ENCODE data around the gene SLC2A4RG. TPM values are rescaled to one million over a fixed set of nuclear protein-coding genes. Genes with fewer than 3 reads are reported as not detected.

Gene SLC2A4RG
- polyA plus RNA-seq, 1 of the 3 experiments (the other 2 are of a cell fraction), result 90.9 TPM

DNA sequence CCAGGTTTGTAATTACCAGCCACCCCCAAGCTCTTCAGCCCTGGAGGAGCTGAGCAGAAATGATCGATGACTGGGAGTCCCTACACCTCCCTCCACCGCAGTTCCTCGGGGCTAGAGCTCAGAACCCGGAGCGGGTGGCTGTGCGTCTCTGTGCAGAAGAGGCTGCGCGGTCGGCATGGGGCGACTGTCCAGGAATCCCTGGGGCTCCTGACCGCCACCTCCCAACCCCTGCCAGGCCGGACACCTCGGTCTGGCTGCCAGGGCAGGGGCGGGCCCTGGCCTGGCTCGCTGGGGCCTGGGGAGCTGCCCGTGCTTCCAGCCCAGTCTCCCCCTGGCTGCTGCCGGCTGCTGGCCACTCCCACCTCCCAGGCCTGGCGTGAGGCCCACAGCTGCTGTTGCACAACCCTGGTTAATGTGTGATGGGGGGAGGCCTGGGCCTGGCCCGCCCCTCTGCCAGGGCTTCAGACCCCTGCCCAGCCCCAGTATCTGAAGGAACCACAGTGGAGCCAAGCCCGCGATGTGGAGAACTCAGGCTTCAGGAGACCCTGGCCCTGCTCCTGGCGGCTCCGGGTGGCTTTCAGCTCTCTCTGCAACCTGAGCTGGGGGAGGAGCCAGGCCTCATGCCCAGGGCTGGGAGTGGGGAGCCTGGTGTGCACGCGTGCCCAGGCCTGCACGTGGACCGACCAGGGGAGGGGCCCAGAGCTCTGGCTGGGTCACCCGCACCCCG, 1.2 kb downstream of the SLC2A4RG start:
- no peak for TF ChIP-seq RXRA (IDR thresholded peaks at IDR 0.05; ENCODE audit: borderline replicate concordance, low read depth)
- no peak for TF ChIP-seq FOXM1 (IDR thresholded peaks at IDR 0.05; ENCODE audit: low read depth)
- 0 out of 2 replicates have a peak, but pooled peaks have one; percentile 29 for TF ChIP-seq POLR2AphosphoS5 (IDR thresholded peaks at IDR 0.05; ENCODE audit: low read depth, low read length)
- no peak; the same call in 1 of the 2 replicates for TF ChIP-seq SMC3 (IDR thresholded peaks at IDR 0.05; ENCODE audit: low read depth, low read length)
- TF ChIP-seq NFIC (IDR thresholded peaks at IDR 0.05; ENCODE audit: borderline replicate concordance), result peak; percentile 63
- TF ChIP-seq, protein P1, sequence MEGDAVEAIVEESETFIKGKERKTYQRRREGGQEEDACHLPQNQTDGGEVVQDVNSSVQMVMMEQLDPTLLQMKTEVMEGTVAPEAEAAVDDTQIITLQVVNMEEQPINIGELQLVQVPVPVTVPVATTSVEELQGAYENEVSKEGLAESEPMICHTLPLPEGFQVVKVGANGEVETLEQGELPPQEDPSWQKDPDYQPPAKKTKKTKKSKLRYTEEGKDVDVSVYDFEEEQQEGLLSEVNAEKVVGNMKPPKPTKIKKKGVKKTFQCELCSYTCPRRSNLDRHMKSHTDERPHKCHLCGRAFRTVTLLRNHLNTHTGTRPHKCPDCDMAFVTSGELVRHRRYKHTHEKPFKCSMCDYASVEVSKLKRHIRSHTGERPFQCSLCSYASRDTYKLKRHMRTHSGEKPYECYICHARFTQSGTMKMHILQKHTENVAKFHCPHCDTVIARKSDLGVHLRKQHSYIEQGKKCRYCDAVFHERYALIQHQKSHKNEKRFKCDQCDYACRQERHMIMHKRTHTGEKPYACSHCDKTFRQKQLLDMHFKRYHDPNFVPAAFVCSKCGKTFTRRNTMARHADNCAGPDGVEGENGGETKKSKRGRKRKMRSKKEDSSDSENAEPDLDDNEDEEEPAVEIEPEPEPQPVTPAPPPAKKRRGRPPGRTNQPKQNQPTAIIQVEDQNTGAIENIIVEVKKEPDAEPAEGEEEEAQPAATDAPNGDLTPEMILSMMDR (IDR thresholded peaks at IDR 0.05), result no peak
- TF ChIP-seq YY1 (IDR thresholded peaks at IDR 0.05; ENCODE audit: low read depth), result no peak
- TF ChIP-seq RAD21 (IDR thresholded peaks at IDR 0.05; ENCODE audit: low read length), result no peak
- TF ChIP-seq, protein P2, sequence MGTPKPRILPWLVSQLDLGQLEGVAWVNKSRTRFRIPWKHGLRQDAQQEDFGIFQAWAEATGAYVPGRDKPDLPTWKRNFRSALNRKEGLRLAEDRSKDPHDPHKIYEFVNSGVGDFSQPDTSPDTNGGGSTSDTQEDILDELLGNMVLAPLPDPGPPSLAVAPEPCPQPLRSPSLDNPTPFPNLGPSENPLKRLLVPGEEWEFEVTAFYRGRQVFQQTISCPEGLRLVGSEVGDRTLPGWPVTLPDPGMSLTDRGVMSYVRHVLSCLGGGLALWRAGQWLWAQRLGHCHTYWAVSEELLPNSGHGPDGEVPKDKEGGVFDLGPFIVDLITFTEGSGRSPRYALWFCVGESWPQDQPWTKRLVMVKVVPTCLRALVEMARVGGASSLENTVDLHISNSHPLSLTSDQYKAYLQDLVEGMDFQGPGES (IDR thresholded peaks at IDR 0.05; ENCODE audit: low read depth, low read length), result no peak
- TF ChIP-seq EZH2phosphoT487 (IDR thresholded peaks at IDR 0.05; ENCODE audit: borderline replicate concordance, low read depth), result no peak
- peak; percentile 12; the same call in 1 of the 2 replicates for TF ChIP-seq GATA2 (CRISPR knock-in tag; IDR thresholded peaks at IDR 0.05)
- TF ChIP-seq MEF2A (IDR thresholded peaks at IDR 0.05; ENCODE audit: borderline replicate concordance, low read depth), result no peak
- TF ChIP-seq ELF1 (IDR thresholded peaks at IDR 0.05), result no peak
- TF ChIP-seq TCF12 (IDR thresholded peaks at IDR 0.05), result peak; percentile 43; the same call in 1 of the 2 replicates
- TF ChIP-seq FOSL2 (IDR thresholded peaks at IDR 0.05; ENCODE audit: borderline replicate concordance, low read depth), result no peak
- TF ChIP-seq, protein P3, sequence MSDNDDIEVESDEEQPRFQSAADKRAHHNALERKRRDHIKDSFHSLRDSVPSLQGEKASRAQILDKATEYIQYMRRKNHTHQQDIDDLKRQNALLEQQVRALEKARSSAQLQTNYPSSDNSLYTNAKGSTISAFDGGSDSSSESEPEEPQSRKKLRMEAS (IDR thresholded peaks at IDR 0.05; ENCODE audit: low read depth), result peak; percentile 95
- TF ChIP-seq, protein P4, sequence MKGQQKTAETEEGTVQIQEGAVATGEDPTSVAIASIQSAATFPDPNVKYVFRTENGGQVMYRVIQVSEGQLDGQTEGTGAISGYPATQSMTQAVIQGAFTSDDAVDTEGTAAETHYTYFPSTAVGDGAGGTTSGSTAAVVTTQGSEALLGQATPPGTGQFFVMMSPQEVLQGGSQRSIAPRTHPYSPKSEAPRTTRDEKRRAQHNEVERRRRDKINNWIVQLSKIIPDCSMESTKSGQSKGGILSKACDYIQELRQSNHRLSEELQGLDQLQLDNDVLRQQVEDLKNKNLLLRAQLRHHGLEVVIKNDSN (IDR thresholded peaks at IDR 0.05; ENCODE audit: borderline replicate concordance, low read depth), result peak; percentile 69; the same call in 1 of the 2 replicates
- peak; percentile 25 for TF ChIP-seq CHD2 (IDR thresholded peaks at IDR 0.05; ENCODE audit: low read length, partially characterized antibody)
- peak; percentile 93 for TF ChIP-seq MXI1 (IDR thresholded peaks at IDR 0.05; ENCODE audit: low read depth, low read length)
- TF ChIP-seq, protein P5, sequence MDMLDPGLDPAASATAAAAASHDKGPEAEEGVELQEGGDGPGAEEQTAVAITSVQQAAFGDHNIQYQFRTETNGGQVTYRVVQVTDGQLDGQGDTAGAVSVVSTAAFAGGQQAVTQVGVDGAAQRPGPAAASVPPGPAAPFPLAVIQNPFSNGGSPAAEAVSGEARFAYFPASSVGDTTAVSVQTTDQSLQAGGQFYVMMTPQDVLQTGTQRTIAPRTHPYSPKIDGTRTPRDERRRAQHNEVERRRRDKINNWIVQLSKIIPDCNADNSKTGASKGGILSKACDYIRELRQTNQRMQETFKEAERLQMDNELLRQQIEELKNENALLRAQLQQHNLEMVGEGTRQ (IDR thresholded peaks at IDR 0.05; ENCODE audit: borderline replicate concordance, low read depth, low read length), result no peak
- TF ChIP-seq, protein P6, sequence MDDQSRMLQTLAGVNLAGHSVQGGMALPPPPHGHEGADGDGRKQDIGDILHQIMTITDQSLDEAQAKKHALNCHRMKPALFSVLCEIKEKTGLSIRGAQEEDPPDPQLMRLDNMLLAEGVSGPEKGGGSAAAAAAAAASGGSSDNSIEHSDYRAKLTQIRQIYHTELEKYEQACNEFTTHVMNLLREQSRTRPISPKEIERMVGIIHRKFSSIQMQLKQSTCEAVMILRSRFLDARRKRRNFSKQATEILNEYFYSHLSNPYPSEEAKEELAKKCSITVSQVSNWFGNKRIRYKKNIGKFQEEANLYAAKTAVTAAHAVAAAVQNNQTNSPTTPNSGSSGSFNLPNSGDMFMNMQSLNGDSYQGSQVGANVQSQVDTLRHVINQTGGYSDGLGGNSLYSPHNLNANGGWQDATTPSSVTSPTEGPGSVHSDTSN (IDR thresholded peaks at IDR 0.05), result peak; percentile 34; the same call in 1 of the 2 replicates
- no peak for TF ChIP-seq GABPA (IDR thresholded peaks at IDR 0.05; ENCODE audit: low read depth)
- peak; percentile 21; the same call in 1 of the 2 replicates for TF ChIP-seq SIN3A (IDR thresholded peaks at IDR 0.05; ENCODE audit: borderline replicate concordance, low read depth, low read length)
- no peak for TF ChIP-seq NRF1 (IDR thresholded peaks at IDR 0.05; ENCODE audit: low read depth, low read length)
- Histone ChIP-seq H3K9me2 (no peaks in the 10 kb centered on the region), H3K9ac (peak overlapping the region; percentile 92), H3K9me3 (no peaks in the 10 kb centered on the region), H3K79me2 (ENCODE audit: insufficient read depth) (peaks cover 18% of the 10 kb centered on the region), H3K36me3 (replicated peaks in 1 of 2; ENCODE audit: control insufficient read depth in 1 of 2, insufficient read depth in 2 of 2, low read length in 1 of 2) (peaks cover 15 to 26% of the 10 kb centered on the region in 2 experiments), H3K4me3 (ENCODE audit: low read depth in 2 of 2, low read length in 1 of 2) (peak overlapping the region; percentile 81 to 95), H3K4me2 (peak overlapping the region; percentile 98), H3K4me1 (ENCODE audit: control insufficient read depth in 1 of 2, insufficient read depth in 2 of 2, low read depth in 1 of 2, low read length in 1 of 2) (peaks cover 0 to 14% of the 10 kb centered on the region in 2 experiments; a peak in 1 of 4 replicates), H3K27me3 (ENCODE audit: insufficient read depth) (no peaks in the 10 kb centered on the region), H4K20me1 (ENCODE audit: insufficient read depth) (peaks cover 16% of the 10 kb centered on the region), H3F3A (replicated peaks; ENCODE audit: insufficient read depth) (peaks cover 17% of the 10 kb centered on the region), H2AFZ (ENCODE audit: low read depth) (no peak overlapping the region), H3K27ac (ENCODE audit: low read depth in 2 of 2, low read length in 1 of 2) (peak overlapping the region; percentile 72 to 96)
- ChIA-PET CTCF (interaction anchor here (0.8 to 1.7 kb wide), 8 partner anchors 8 to 233 kb away, joined by 3 to 9 read pairs (median 3); no protein-coding TSS in a partner anchor), POLR2A (interaction anchor here (0.6 to 1.9 kb wide), 7 partner anchors 9 to 240 kb away, joined by 3 to 7 read pairs (median 5); partner anchors contain the start of genes ARFRP1, RTEL1, TPD52L2 and ZGPAT)
- DNase-seq, result peak; percentile 95
- WGBS (ENCODE audit: low lambda C conversion rate), result 20% methylated on average over 1 of the region's 29 CpGs

All from SK-N-SH (cell line).